Left lung (tissue), 10 donors: ENCODE results near the gene CENPC. TPM values are rescaled to one million over a fixed set of nuclear protein-coding genes. Genes with fewer than 3 reads are reported as not detected.

Experiments used
- ATAC-seq: fragments of 200-7000 bp; cut with Tn5 transposase; one replicate; pipeline ENCODE4 v1.9.1; 2020; ENCODE audit warnings: moderate library complexity
- DNase-seq, 4 donors: peaks; one replicate each; pipeline ENCODE4 v3.0.0-alpha.2; 2013 to 2020
- H3K27ac ChIP-seq, 2 donors: fragments of 200-600 bp; sonication (generic) in 1 of 2; one replicate each; pipeline versions ENCODE4 v1.5.0 to v1.8.0; 2020 to 2021
- H3K27me3 ChIP-seq, 2 donors: fragments of 200-600 bp; sonication (generic) in 1 of 2; one replicate each; pipeline versions ENCODE4 v1.5.0 to v1.8.0; 2020 to 2021
- H3K36me3 ChIP-seq, 2 donors: fragments of 200-600 bp; sonication (generic) in 1 of 2; one replicate each; pipeline versions ENCODE4 v1.5.0 to v1.8.0; 2020 to 2021
- H3K4me1 ChIP-seq, 2 donors: fragments of 200-600 bp; one replicate each; pipeline ENCODE4 v1.8.0; 2021
- H3K4me3 ChIP-seq, 2 donors: fragments of 200-600 bp; sonication (generic) in 1 of 2; one replicate each; pipeline versions ENCODE4 v1.5.0 to v1.8.0; 2020 to 2021; ENCODE audit warnings: mild to moderate bottlenecking in 1 of 2
- H3K9me3 ChIP-seq, 2 donors: fragments of 200-600 bp; sonication (generic) in 1 of 2; one replicate each; pipeline versions ENCODE4 v1.5.0 to v1.8.0; 2020 to 2021
- CTCF ChIP-seq, 2 donors: fragments of 200-600 bp; sonication (generic) in 1 of 2; IDR thresholded peaks; one replicate each; pipeline versions ENCODE4 v1.5.0 to v1.8.0; 2021; ENCODE audit warnings: antibody characterized with exemption in 2 of 2
- intact Hi-C, 2 donors: fragments of 100-400 bp; cut with DNase I; formaldehyde crosslinking; loops; one replicate each; pipeline versions ENCODE4 v1.11.2 to v1.14.2; 2022
- polyA plus RNA-seq, 6 donors: library from polyadenylated mRNA; unstranded; fragments of 120-200 nt; gene quantifications; one replicate each; pipeline ENCODE4 v1.2.1, GENCODE V29; 2013; ENCODE audit not compliant: insufficient read length in 6 of 6
- total RNA-seq, 2 donors: library from RNA; stranded (reverse); fragmentation: NEBNext Ultra II Directional; extraction: Animal tissue kit (Norgen Biotek cat#: 25700); gene quantifications; one replicate each; pipeline ENCODE4 v1.2.1, GENCODE V29; 2021
- donor health status: DM: no; HTN: yes; CAD: no.
- donor health status: DM: no; HTN: no; CAD: no.

Gene CENPC
- total and polyA plus RNA-seq, 8 donors: 16.1 to 41.5 (median 31.4) TPM

- Histone ChIP-seq H3K4me1 (no peaks in the 10 kb centered on the region), H3K27me3 (no peaks in the 10 kb centered on the region), H3K4me3 (no peak overlapping the region), H3K9me3 (no peaks in the 10 kb centered on the region), H3K36me3 (peaks cover 0 to 37% of the 10 kb centered on the region in 2 donors), H3K27ac (no peak overlapping the region)
- no peak for ATAC-seq
- no peak for TF ChIP-seq CTCF (IDR thresholded peaks at IDR 0.05)
- no peak for DNase-seq
- intact Hi-C loops: no loop called here
Measured at GRCh38 chr4:67520141-67520540, 25.2 kb downstream of the CENPC start.

DNA sequence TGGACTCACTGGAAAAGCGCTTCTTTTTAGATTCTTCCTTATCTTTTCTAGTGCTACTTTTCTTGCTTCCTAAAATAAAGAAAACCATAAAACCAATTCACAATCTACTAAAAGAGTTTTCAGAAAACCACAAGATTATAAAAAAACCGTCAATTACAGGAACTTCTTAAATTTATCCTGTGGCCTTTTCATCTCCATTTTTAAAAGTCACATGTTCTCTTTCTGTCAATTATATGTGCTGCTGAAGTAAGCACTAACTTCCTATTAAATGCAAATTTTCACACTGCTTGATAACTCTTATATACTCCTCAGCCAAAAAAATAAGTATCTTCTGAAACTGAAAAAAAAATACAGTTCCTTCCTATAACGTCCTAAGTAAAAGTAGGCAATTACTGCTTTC is 32.8 kb downstream of the CENPC start:
- H3K36me3 ChIP-seq: peaks cover 0 to 65% of the 10 kb centered on the region in 2 donors
- H3K27ac ChIP-seq: no peak overlapping the region
- ATAC-seq (no peak), DNase-seq (no peak)
- no peak overlapping the region for H3K4me3 ChIP-seq
- H3K27me3 ChIP-seq: no peaks in the 10 kb centered on the region
- no peaks in the 10 kb centered on the region for H3K4me1 ChIP-seq
- H3K9me3 ChIP-seq: no peaks in the 10 kb centered on the region
- TF ChIP-seq CTCF (IDR thresholded peaks at IDR 0.05): no peak
- intact Hi-C loops: no loop called here

GRCh38 chr4:67500373-67500772 is 44.9 kb downstream of the CENPC start:
- Histone ChIP-seq H3K4me3 (no peak overlapping the region), H3K36me3 (peaks cover 0 to 50% of the 10 kb centered on the region in 2 donors), H3K4me1 (no peaks in the 10 kb centered on the region), H3K9me3 (no peaks in the 10 kb centered on the region), H3K27me3 (no peaks in the 10 kb centered on the region), H3K27ac (no peak overlapping the region)
- intact Hi-C loops: no loop called here
- ATAC-seq: no peak
- DNase-seq: no peak
- no peak for TF ChIP-seq CTCF (IDR thresholded peaks at IDR 0.05)

GRCh38 chr4:67499799-67500198 is 45.5 kb downstream of the CENPC start:
- no peak for TF ChIP-seq CTCF (IDR thresholded peaks at IDR 0.05)
- H3K4me1 ChIP-seq: no peaks in the 10 kb centered on the region
- H3K27ac ChIP-seq: no peak overlapping the region
- intact Hi-C loops: no loop called here
- no peaks in the 10 kb centered on the region for H3K27me3 ChIP-seq
- DNase-seq: no peak
- peaks cover 0 to 49% of the 10 kb centered on the region in 2 donors for H3K36me3 ChIP-seq
- no peak for ATAC-seq
- no peaks in the 10 kb centered on the region for H3K9me3 ChIP-seq
- H3K4me3 ChIP-seq: no peak overlapping the region

DNA sequence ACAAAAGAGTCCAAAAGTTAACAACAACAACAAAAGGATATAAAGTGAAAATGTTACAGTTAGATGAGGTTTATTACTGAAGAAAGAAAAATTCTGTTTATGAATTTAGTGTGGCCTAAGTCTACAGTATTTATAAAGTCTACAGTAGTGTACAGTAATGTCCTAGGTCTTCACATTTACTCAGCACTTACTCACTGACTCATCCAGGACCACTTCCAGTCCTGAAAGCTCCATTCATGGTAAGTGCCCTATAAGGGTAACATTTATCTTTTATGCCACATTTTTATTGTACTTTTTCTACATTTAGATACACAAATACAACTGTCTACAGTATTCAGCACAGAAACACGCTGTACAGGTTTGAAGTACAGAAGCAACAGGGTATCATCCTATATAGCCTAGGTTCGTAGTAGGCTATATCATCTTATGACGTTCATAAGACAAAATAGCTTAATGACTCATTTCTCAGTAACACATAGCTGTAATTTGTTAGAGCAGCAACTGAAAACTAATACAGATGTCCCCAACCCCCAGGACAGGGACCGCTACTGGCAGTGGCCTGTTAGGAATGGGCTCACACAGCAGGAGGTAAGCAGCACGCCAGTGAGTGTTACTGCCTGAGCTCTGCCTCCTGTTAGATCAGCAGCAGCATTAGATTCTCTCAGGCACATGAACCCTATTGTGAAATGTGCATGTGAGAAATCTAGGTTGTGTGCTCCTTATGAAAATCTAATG is 61.3 kb downstream of the CENPC start:
- Histone ChIP-seq H3K9me3 (no peaks in the 10 kb centered on the region), H3K4me1 (no peaks in the 10 kb centered on the region), H3K36me3 (peaks cover 0 to 34% of the 10 kb centered on the region in 2 donors), H3K4me3 (no peak overlapping the region), H3K27me3 (no peaks in the 10 kb centered on the region), H3K27ac (no peak overlapping the region)
- TF ChIP-seq CTCF (IDR thresholded peaks at IDR 0.05): no peak
- intact Hi-C loops: no loop called here
- no peak for ATAC-seq
- DNase-seq: no peak
